22Rv1 (cell line): ENCODE results near the gene RNF166.

Source experiments
- ZFX ChIP-seq: fragments of 450-650 bp; IDR thresholded peaks from 2 replicates; pipeline ENCODE4 v1.6.1; 2017; ENCODE audit warnings: antibody characterized with exemption, borderline replicate concordance
- TF ChIP-seq, protein P1 (sequence below): fragments of 450-650 bp; IDR thresholded peaks from 2 replicates; pipeline ENCODE4 v1.5.1; 2017; ENCODE audit warnings: mild to moderate bottlenecking

DNA sequence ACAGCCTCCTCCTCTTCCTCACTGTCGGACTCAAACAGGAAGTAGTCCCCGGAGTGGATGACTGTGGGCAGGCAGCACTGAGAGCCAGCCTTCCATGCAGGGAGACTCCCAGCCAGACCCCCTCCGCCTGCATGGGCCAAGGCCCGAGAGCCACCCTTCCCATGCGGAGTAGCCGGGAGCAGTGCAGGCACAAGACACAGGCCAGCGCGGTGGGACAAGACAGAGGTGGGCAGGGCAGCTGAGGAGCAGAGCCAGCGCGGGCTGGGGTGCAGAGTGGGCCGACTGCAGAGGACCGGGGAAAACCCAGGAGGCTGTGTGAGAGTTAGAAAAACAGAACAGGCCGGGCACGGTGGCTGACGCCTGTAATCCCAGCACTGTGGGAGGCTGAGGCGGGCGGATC is 17.7 kb upstream of the RNF166 start:
- TF ChIP-seq, protein P1, sequence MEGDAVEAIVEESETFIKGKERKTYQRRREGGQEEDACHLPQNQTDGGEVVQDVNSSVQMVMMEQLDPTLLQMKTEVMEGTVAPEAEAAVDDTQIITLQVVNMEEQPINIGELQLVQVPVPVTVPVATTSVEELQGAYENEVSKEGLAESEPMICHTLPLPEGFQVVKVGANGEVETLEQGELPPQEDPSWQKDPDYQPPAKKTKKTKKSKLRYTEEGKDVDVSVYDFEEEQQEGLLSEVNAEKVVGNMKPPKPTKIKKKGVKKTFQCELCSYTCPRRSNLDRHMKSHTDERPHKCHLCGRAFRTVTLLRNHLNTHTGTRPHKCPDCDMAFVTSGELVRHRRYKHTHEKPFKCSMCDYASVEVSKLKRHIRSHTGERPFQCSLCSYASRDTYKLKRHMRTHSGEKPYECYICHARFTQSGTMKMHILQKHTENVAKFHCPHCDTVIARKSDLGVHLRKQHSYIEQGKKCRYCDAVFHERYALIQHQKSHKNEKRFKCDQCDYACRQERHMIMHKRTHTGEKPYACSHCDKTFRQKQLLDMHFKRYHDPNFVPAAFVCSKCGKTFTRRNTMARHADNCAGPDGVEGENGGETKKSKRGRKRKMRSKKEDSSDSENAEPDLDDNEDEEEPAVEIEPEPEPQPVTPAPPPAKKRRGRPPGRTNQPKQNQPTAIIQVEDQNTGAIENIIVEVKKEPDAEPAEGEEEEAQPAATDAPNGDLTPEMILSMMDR: no peak
- TF ChIP-seq ZFX: no peak
